ENCODE data around the gene ROR1.
"Not testable (repeated sequence)": the region's sequence is repeated elsewhere in the genome, so short reads cannot be mapped to it uniquely, and the experiment has no call there.

Gene ROR1

GRCh38 chr1:63804829-63805484 is 31.1 kb downstream of the ROR1 start:
- in situ Hi-C loops (cut with HindIII; ENCODE audit: low pct_unique_long_range_greater_than_20kb, low sequenced_read_pairs) = no loop called here
- no peak for TF ChIP-seq JUND (IDR thresholded peaks at IDR 0.05; ENCODE audit: low read depth)
- no peak for DNase-seq (ENCODE audit: low read depth in 1 of 2, low spot score in 1 of 2)

DNA sequence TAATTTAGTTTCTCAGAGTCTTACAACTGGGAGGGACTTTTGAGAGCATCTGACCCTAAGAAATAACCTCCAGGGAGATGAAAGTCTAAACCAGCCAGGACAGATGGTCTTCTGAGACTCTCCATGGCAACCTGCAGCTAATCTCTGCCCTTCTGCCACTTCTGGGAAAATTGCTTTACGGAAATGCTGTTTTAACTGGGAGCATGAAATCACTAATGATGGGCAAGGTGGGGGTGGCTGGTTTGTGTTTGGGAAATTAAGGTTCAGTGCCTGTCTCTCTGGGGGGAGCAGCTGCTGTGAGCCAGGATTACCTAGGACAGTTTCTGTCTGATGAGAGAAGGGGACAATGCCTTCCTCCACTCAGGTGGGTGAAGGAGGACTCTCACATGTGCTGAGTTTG is 33.2 kb downstream of the ROR1 start:
- DNase-seq (ENCODE audit: low read depth in 1 of 2, low spot score in 1 of 2) = no peak
- no peak for TF ChIP-seq JUND (IDR thresholded peaks at IDR 0.05; ENCODE audit: low read depth)
- in situ Hi-C loops (cut with HindIII; ENCODE audit: low pct_unique_long_range_greater_than_20kb, low sequenced_read_pairs) = no loop called here

DNA sequence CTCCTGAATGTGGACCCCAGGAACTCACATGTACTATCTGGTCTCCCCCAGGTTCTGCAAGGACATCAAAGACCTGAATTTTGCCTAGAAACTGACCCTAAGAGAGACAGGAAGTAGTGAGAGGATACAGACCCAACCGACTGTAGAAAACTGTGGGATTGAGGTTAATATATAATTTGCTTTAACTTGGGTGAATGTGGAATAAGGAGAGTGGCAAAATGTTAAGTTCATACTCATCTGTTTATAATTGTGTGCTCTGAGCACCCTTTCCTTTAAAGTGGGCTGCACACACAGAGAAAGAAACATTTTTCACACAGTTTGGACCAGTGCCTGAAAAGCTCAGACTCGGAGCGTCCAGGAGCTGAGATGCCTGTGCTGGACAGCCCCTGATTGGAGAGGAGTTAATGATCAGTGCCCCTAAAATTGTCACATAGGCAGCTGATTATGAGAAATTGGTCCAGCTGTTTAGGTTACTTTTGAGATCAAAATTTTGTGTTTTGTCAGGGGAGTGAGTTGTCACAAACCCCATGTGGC is 37.2 kb downstream of the ROR1 start:
- no peak for DNase-seq (ENCODE audit: low read depth in 1 of 2, low spot score in 1 of 2)
- TF ChIP-seq JUND (IDR thresholded peaks at IDR 0.05; ENCODE audit: low read depth) = no peak
- in situ Hi-C loops (cut with HindIII; ENCODE audit: low pct_unique_long_range_greater_than_20kb, low sequenced_read_pairs) = no loop called here

GRCh38 chr1:63812071-63812700 is 38.4 kb downstream of the ROR1 start:
- in situ Hi-C loops (cut with HindIII; ENCODE audit: low pct_unique_long_range_greater_than_20kb, low sequenced_read_pairs) = no loop called here
- TF ChIP-seq JUND (IDR thresholded peaks at IDR 0.05; ENCODE audit: low read depth) = no peak

GRCh38 chr1:63813829-63814277 is 40.0 kb downstream of the ROR1 start:
- no peak for DNase-seq (ENCODE audit: low read depth in 1 of 2, low spot score in 1 of 2)
- in situ Hi-C loops (cut with HindIII; ENCODE audit: low pct_unique_long_range_greater_than_20kb, low sequenced_read_pairs) = no loop called here
- no peak for TF ChIP-seq JUND (IDR thresholded peaks at IDR 0.05; ENCODE audit: low read depth)

More at GRCh38 chr1:63812071-63812700, 38.4 kb downstream of the ROR1 start:
- DNase-seq (ENCODE audit: low read depth in 1 of 2, low spot score in 1 of 2) = no peak

DNA sequence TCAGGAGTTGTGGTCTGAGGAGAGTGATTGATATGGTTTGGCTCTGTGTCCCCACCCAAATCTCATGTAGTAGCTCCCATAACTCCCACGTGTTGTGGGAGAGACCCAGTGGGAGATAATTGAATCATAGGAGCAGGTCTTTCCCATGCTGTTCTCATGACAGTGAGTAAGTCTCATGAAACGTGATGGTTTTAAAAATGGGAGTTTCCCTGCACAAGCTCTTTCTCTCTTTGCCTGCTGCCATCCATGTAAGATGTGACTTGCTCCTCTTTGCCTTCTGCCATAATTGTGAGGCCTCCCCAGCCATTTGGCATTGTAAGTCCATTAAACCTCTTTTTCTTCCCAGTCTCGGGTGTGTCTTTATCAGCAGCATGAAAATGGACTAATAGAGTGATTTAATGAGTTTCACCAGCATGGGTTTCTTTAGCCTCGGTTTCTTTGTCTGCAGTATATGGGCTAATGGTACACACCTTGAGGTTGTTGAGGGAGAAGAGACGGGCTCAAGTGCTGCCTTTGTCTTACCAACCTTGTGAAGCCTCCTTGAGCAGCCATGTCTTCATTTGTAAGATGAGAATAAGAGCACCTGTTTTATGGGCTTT is 42.5 kb downstream of the ROR1 start:
- DNase-seq (ENCODE audit: low read depth in 1 of 2, low spot score in 1 of 2); in situ Hi-C loops (cut with HindIII; ENCODE audit: low pct_unique_long_range_greater_than_20kb, low sequenced_read_pairs): not testable (repeated sequence)

DNA sequence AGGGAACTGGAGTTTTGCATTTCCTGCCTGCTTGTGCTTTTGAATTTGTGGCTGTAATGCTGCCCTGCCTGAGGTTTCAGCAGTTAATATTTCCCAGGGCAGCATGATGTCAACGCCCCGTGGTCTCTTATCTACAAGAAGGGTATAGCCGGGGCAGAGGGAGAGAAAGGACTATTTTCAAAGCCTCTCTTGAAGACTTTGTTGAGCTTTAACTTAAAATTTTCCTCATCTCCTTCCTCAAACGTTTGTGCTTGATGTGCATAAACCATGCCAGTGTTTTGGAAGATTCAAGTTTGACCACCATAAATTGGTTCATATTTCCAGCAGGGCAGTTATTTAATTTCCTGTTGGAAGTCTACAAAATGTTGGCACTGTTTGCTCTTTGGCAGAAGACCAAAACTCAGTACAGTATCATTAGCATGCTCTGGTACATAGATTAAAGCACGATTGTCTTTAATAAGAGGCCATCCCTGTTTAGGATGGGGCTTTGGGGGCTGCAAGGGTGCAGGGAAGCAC is 43.4 kb downstream of the ROR1 start:
- DNase-seq (ENCODE audit: low read depth in 1 of 2, low spot score in 1 of 2) = no peak
- no peak for TF ChIP-seq JUND (IDR thresholded peaks at IDR 0.05; ENCODE audit: low read depth)

GRCh38 chr1:63817700-63818099 is 43.9 kb downstream of the ROR1 start:
- DNase-seq (ENCODE audit: low read depth in 1 of 2, low spot score in 1 of 2) = no peak
- TF ChIP-seq JUND (IDR thresholded peaks at IDR 0.05; ENCODE audit: low read depth) = no peak
- in situ Hi-C loops (cut with HindIII; ENCODE audit: low pct_unique_long_range_greater_than_20kb, low sequenced_read_pairs) = no loop called here

More for the DNA sequence above, 43.4 kb downstream of the ROR1 start:
- in situ Hi-C loops (cut with HindIII; ENCODE audit: low pct_unique_long_range_greater_than_20kb, low sequenced_read_pairs) = no loop called here

DNA sequence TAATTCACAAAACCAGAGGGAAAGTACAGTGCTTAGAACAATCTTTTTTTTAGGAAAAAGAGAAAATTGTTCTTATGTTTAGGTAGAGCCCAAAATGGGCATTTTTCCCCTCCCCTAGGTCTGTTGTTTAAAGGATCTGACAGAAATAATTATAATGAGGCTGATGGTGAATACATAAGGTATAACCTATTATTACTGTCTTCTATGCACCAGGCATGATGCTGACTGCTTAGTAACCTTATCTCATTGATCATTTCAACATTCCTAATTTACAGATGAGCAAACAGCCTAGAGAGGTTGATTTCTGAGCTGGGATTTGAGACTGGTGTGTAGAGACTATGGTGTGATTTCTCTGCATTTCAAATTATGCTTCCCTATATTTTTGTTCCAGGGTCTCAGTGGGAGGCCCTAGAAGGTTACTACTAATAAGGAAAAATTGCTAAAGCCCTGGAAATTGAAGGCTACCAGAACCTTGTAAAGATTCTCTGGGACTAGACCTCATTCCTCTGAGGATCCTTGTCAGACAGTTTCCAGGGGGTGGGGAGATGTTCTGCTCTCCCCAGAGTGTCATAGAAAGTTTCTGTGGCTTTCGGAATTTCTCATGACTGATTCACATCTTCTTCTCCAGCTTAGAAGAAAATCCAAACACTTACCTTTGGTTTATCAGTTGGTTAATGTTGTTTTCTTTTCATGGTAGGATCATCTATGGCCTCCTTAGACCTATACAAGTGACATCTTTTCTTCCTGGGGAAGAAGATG is 44.9 kb downstream of the ROR1 start:
- in situ Hi-C loops (cut with HindIII; ENCODE audit: low pct_unique_long_range_greater_than_20kb, low sequenced_read_pairs) = no loop called here
- DNase-seq (ENCODE audit: low read depth in 1 of 2, low spot score in 1 of 2) = no peak
- TF ChIP-seq JUND (IDR thresholded peaks at IDR 0.05; ENCODE audit: low read depth) = no peak

- no peak for DNase-seq (ENCODE audit: low read depth in 1 of 2, low spot score in 1 of 2)
- in situ Hi-C loops (cut with HindIII; ENCODE audit: low pct_unique_long_range_greater_than_20kb, low sequenced_read_pairs) = no loop called here
- no peak for TF ChIP-seq JUND (IDR thresholded peaks at IDR 0.05; ENCODE audit: low read depth)
Measured at GRCh38 chr1:63819795-63820194, 46.0 kb downstream of the ROR1 start.

DNA sequence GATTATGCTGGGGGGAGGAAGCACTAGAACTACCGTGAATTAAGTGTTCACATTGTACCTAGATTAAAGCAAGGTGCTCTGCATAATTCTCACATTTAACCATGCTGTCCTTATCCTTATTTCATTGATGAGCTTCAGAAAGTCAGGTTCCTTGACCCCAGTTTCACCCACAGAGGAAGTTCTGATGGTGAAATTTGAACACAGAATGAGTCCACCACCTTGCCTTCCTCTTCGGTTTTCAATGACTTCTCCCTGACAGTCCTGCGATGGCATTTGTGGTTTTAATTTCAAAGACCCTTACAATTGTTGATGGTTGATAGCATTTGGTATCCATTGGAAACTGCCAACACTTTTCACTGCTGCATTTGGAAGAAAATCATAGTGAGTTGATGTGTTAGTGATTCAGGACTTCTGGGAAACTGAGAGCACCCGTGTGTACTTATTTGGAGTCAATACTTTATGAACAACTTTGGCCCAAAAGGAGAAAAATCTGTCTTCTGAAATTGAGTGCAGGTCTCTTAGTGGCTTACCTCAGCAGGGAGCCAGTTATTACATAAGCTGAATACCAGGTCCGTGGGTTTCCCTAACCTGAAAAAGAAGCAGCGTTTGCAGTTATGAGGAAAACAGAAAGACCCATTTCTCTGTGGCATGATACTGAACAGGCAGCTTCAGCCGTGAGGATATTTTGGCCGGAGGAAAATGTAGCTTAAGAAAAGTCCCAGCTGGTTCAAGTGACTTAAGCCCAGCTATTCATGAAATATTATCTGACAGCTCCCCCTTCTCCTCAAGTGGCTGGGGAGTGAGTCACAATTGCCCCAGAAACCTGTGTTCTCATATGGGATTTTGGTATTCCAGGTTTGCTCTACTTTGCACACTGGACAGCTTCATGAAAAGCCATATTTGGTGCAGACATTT is 47.5 kb downstream of the ROR1 start:
- in situ Hi-C loops (cut with HindIII; ENCODE audit: low pct_unique_long_range_greater_than_20kb, low sequenced_read_pairs) = no loop called here
- no peak for DNase-seq (ENCODE audit: low read depth in 1 of 2, low spot score in 1 of 2)
- TF ChIP-seq JUND (IDR thresholded peaks at IDR 0.05; ENCODE audit: low read depth) = no peak
